Epithelial cell of proximal tubule (primary cell): Measurements from ENCODE around the gene ANKMY1. TPM values are rescaled to one million over a fixed set of nuclear protein-coding genes. Genes with fewer than 3 reads are reported as not detected.

Experiments
- DNase-seq: peaks from one replicate; pipeline ENCODE4 v3.0.0-alpha.2; 2011; ENCODE audit warnings: low read depth
- H3K4me3 ChIP-seq: 2 replicates; pipeline ENCODE4 v1.5.1; 2011; ENCODE audit warnings: low read depth, mild to moderate bottlenecking, low read length
- total RNA-seq: library from RNA; depleted of rRNA; stranded (reverse); fragments of >200 nt; gene quantifications from 2 replicates; pipeline ENCODE4 v1.2.3, GENCODE V29; 2015
- TF ChIP-seq, protein P1 (sequence below): conservative IDR thresholded peaks from 2 replicates; pipeline ENCODE4 v1.5.1; 2012; ENCODE audit warnings: low read depth, mild to moderate bottlenecking, low read length

Gene ANKMY1
- total RNA-seq, 1 donor from 2014 or later = 4.0 TPM

GRCh38 chr2:240459401-240460252 lies 98.2 kb downstream of the ANKMY1 start:
- TF ChIP-seq, protein P1, sequence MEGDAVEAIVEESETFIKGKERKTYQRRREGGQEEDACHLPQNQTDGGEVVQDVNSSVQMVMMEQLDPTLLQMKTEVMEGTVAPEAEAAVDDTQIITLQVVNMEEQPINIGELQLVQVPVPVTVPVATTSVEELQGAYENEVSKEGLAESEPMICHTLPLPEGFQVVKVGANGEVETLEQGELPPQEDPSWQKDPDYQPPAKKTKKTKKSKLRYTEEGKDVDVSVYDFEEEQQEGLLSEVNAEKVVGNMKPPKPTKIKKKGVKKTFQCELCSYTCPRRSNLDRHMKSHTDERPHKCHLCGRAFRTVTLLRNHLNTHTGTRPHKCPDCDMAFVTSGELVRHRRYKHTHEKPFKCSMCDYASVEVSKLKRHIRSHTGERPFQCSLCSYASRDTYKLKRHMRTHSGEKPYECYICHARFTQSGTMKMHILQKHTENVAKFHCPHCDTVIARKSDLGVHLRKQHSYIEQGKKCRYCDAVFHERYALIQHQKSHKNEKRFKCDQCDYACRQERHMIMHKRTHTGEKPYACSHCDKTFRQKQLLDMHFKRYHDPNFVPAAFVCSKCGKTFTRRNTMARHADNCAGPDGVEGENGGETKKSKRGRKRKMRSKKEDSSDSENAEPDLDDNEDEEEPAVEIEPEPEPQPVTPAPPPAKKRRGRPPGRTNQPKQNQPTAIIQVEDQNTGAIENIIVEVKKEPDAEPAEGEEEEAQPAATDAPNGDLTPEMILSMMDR = no peak
- no peak for DNase-seq
- H3K4me3 ChIP-seq = no peak overlapping the region

DNA sequence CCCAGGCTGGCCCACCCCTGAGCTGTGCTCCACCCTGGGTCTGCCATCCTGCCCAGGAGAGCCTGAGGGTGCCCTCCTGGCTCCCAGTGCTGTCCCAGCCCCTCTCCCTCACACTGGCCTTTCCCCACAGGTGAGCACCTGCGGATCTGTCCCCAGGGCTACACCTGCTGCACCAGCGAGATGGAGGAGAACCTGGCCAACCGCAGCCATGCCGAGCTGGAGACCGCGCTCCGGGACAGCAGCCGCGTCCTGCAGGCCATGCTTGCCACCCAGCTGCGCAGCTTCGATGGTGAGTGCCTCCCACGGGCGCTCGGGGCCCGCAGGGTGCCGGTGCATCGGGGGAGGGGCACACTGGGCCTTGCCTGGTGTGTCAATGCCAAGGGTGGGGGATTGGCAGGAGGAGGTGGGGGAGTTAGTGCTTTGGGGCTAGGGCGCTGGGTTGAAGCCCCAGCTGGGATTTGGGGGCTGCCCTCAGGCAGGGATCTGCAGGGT lies 98.8 kb downstream of the ANKMY1 start:
- DNase-seq = no peak
- TF ChIP-seq, protein P1 = no peak
- no peak overlapping the region for H3K4me3 ChIP-seq

- H3K4me3 ChIP-seq = no peak overlapping the region
- DNase-seq = no peak
- TF ChIP-seq, protein P1 = no peak
Measured at GRCh38 chr2:240458044-240458899, 99.5 kb downstream of the ANKMY1 start.

- no peak for DNase-seq
- TF ChIP-seq, protein P1 = no peak
- H3K4me3 ChIP-seq = no peak overlapping the region
Measured at GRCh38 chr2:240457223-240458043, 100.4 kb downstream of the ANKMY1 start.

GRCh38 chr2:240456447-240457222 lies 101.2 kb downstream of the ANKMY1 start:
- no peak for DNase-seq
- H3K4me3 ChIP-seq = no peak overlapping the region
- TF ChIP-seq, protein P1 = no peak
